OCI-LY3 (cell line): ENCODE data around the gene NANS.
"Not testable (repeated sequence)": the region's sequence is repeated elsewhere in the genome, so short reads cannot be mapped to it uniquely, and the experiment has no call there.

Source experiments
- H2AFZ ChIP-seq: fragments of 200-600, 300-600 bp; shearing (Covaris generic); 2 replicates; pipeline ENCODE4 v1.6.0; 2014; ENCODE audit warnings: antibody characterized with exemption, low read depth, low read length
- H3K27ac ChIP-seq: fragments of 200-600, 300-600 bp; sonication (generic); 2 replicates; pipeline ENCODE4 v1.5.1; 2014; ENCODE audit warnings: mild to moderate bottlenecking, low read length, moderate library complexity, mixed read lengths
- H3K27me3 ChIP-seq: fragments of 200-600, 300-600 bp; sonication (generic); 2 replicates; pipeline ENCODE4 v1.6.1; 2014; ENCODE audit warnings: low read depth, low read length, mixed read lengths
- H3K36me3 ChIP-seq: fragments of 200-600, 300-600 bp; sonication (generic); replicated peaks from 2 replicates; pipeline ENCODE3; 2014; ENCODE audit warnings: low read depth, low read length, mixed read lengths
- H3K4me1 ChIP-seq: fragments of 300-600, 200-600 bp; sonication (generic); 2 replicates; pipeline ENCODE4 v1.6.1; 2014; ENCODE audit warnings: low read length, mixed read lengths
- H3K4me2 ChIP-seq: fragments of 200-600, 300-600 bp; sonication (generic); 2 replicates; pipeline ENCODE4 v1.6.1; 2014; ENCODE audit warnings: low read length, mixed read lengths
- H3K4me3 ChIP-seq: fragments of 300-600, 200-600 bp; sonication (generic); 2 replicates; pipeline ENCODE4 v1.5.1; 2014; ENCODE audit warnings: antibody characterized with exemption, mild to moderate bottlenecking, low read length, moderate library complexity
- H3K79me2 ChIP-seq: fragments of 300-600, 200-600 bp; shearing (Covaris generic); 2 replicates; pipeline ENCODE4 v1.6.1; 2014; ENCODE audit warnings: mild to moderate bottlenecking, low read length, mixed read lengths
- H3K9ac ChIP-seq: fragments of 300-600, 200-600 bp; shearing (Covaris generic); 2 replicates; pipeline ENCODE4 v1.6.0; 2014; ENCODE audit warnings: mild to moderate bottlenecking, low read length, moderate library complexity
- H3K9me3 ChIP-seq: fragments of 200-600, 300-600 bp; shearing (Covaris generic); 2 replicates; pipeline ENCODE4 v1.6.1; 2014; ENCODE audit warnings: low read length, mixed read lengths; ENCODE audit not compliant: insufficient read depth
- H4K20me1 ChIP-seq: fragments of 200-600, 300-600 bp; sonication (generic); 2 replicates; pipeline ENCODE4 v1.6.1; 2016; ENCODE audit warnings: low read length, mixed read lengths; ENCODE audit not compliant: insufficient read depth
- CTCF ChIP-seq: fragments of 200-600, 300-600 bp; sonication (generic); IDR thresholded peaks from 2 replicates; pipeline ENCODE4 v1.5.1; 2014; ENCODE audit warnings: antibody characterized with exemption, low read length, low read depth
- EZH2phosphoT487 ChIP-seq: fragments of 200-600 bp; shearing (Covaris generic); IDR thresholded peaks from 2 replicates; pipeline ENCODE4 v1.6.1; 2018; ENCODE audit warnings: antibody characterized with exemption, mixed run types, low read depth

Gene NANS

GRCh38 chr9:98087420-98088354, 31.2 kb downstream of the NANS start:
- peaks cover 7% of the 10 kb centered on the region for H3K4me1 ChIP-seq
- no peak overlapping the region for H3K4me2 ChIP-seq
- H3K27ac ChIP-seq = no peak overlapping the region
- H3K9me3 ChIP-seq = no peaks in the 10 kb centered on the region
- peaks cover 9% of the 10 kb centered on the region for H3K36me3 ChIP-seq
- no peaks in the 10 kb centered on the region for H3K79me2 ChIP-seq
- TF ChIP-seq EZH2phosphoT487 (no peak), CTCF (no peak)
- H4K20me1 ChIP-seq = no peaks in the 10 kb centered on the region
- no peaks in the 10 kb centered on the region for H3K27me3 ChIP-seq
- H3K9ac ChIP-seq = no peak overlapping the region
- no peak overlapping the region for H2AFZ ChIP-seq
- no peak overlapping the region for H3K4me3 ChIP-seq

GRCh38 chr9:98090674-98091073, 34.1 kb downstream of the NANS start:
- H2AFZ ChIP-seq, H3K36me3 ChIP-seq, H4K20me1 ChIP-seq, H3K4me2 ChIP-seq, H3K27me3 ChIP-seq, H3K9ac ChIP-seq, H3K9me3 ChIP-seq, H3K4me1 ChIP-seq, H3K27ac ChIP-seq, H3K4me3 ChIP-seq, H3K79me2 ChIP-seq: not testable (repeated sequence)

- Histone ChIP-seq H3K27me3 (no peaks in the 10 kb centered on the region), H3K36me3 (no peaks in the 10 kb centered on the region), H4K20me1 (no peaks in the 10 kb centered on the region), H3K4me1 (no peaks in the 10 kb centered on the region), H2AFZ (no peak overlapping the region), H3K27ac (no peak overlapping the region), H3K9me3 (no peaks in the 10 kb centered on the region), H3K4me3 (no peak overlapping the region), H3K4me2 (no peak overlapping the region), H3K9ac (no peak overlapping the region), H3K79me2 (no peaks in the 10 kb centered on the region)
- no peak for TF ChIP-seq CTCF
- no peak for TF ChIP-seq EZH2phosphoT487
Observed at GRCh38 chr9:98091735-98092612, 35.4 kb downstream of the NANS start.

- Histone ChIP-seq H3K9ac (no peak overlapping the region), H3K9me3 (no peaks in the 10 kb centered on the region), H3K4me1 (peaks cover 2% of the 10 kb centered on the region), H2AFZ (no peak overlapping the region), H3K4me2 (no peak overlapping the region), H3K27me3 (no peaks in the 10 kb centered on the region), H4K20me1 (no peaks in the 10 kb centered on the region), H3K79me2 (no peaks in the 10 kb centered on the region), H3K36me3 (no peaks in the 10 kb centered on the region), H3K4me3 (no peak overlapping the region), H3K27ac (no peak overlapping the region)
- TF ChIP-seq CTCF (no peak), EZH2phosphoT487 (no peak)
Observed at GRCh38 chr9:98092613-98092931, 36.0 kb downstream of the NANS start.
